Gastrocnemius medialis (tissue), 4 donors: ENCODE measurements around the gene ATL1.

Experiments
- POLR2A ChIP-seq, 2 donors: fragments of 450-650 bp; IDR thresholded peaks; one replicate each; pipeline ENCODE4 v1.6.1; 2017; ENCODE audit warnings: antibody characterized with exemption in 2 of 2, mild to moderate bottlenecking in 2 of 2, moderate library complexity in 2 of 2
- TF ChIP-seq, protein P1 (sequence below), 5 experiments: fragments of 450-650 bp in 3 of 5; fragments of 200-600 bp in 2 of 5; sonication (generic) in 2 of 5; IDR thresholded peaks in 4 of 5; conservative IDR thresholded peaks in 1 of 5; 1 replicate in 4 of 5; 2 replicates in 1 of 5; pipeline ENCODE4 v1.5.1; 2016 to 2019; ENCODE audit warnings: antibody characterized with exemption in 5 of 5, mild to moderate bottlenecking in 3 of 5, moderate library complexity in 3 of 5

DNA sequence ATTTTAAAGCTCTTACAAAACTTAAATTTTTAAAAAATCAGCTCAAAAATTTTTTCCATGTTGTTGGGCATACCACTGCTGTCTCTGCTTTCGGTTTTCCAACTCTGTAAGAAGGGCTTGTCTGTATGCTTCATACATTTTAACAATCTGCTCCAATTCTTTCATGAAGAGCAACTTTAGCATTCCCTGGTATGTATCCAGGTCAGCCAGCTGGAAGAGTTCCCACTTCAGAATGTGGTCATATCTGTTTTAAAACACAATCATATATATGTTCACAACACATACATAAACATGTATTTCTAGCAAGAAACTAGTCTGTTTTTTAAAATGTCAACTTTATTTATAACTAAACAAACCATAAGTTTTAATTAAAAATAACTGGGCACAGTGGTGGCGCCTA is 75.2 kb downstream of the ATL1 start:
- TF ChIP-seq, protein P1, sequence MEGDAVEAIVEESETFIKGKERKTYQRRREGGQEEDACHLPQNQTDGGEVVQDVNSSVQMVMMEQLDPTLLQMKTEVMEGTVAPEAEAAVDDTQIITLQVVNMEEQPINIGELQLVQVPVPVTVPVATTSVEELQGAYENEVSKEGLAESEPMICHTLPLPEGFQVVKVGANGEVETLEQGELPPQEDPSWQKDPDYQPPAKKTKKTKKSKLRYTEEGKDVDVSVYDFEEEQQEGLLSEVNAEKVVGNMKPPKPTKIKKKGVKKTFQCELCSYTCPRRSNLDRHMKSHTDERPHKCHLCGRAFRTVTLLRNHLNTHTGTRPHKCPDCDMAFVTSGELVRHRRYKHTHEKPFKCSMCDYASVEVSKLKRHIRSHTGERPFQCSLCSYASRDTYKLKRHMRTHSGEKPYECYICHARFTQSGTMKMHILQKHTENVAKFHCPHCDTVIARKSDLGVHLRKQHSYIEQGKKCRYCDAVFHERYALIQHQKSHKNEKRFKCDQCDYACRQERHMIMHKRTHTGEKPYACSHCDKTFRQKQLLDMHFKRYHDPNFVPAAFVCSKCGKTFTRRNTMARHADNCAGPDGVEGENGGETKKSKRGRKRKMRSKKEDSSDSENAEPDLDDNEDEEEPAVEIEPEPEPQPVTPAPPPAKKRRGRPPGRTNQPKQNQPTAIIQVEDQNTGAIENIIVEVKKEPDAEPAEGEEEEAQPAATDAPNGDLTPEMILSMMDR (IDR thresholded peaks at IDR 0.05 in 4 of 5, conservative IDR thresholded peaks at IDR 0.05 in 1 of 5), result no peak
- no peak for TF ChIP-seq POLR2A (IDR thresholded peaks at IDR 0.05)
